Natural killer cell (primary cell): ENCODE measurements around the gene HYCC2. TPM values are rescaled to one million over a fixed set of nuclear protein-coding genes. Genes with fewer than 3 reads are reported as not detected.

Source experiments
- ATAC-seq, 3 donors: fragments of 150-1000 bp in 2 of 3; fragments of 200-7000 bp in 1 of 3; cut with Tn5 transposase; 1 replicate in 1 of 3; 2 replicates in 2 of 3; pipeline ENCODE4 v1.10.0; 2021; ENCODE audit warnings: mild to moderate bottlenecking in 2 of 3, moderate library complexity in 2 of 3
- DNase-seq, 2 donors: peaks; one replicate each; pipeline versions ENCODE4 v3.0.0 to v3.0.0-alpha.2; 2013 to 2021; ENCODE audit warnings: mixed read lengths in 1 of 2
- H3K27ac ChIP-seq: one replicate; pipeline ENCODE4 v1.5.1; 2013; ENCODE audit warnings: mild to moderate bottlenecking, low read length
- H3K27me3 ChIP-seq: one replicate; pipeline ENCODE4 v1.6.1; 2013; ENCODE audit warnings: low read length; ENCODE audit not compliant: control insufficient read depth, insufficient read depth
- H3K36me3 ChIP-seq: one replicate; pipeline ENCODE4 v1.6.1; 2013; ENCODE audit warnings: low read length; ENCODE audit not compliant: control insufficient read depth, insufficient read depth
- H3K4me1 ChIP-seq: one replicate; pipeline ENCODE4 v1.6.1; 2013; ENCODE audit warnings: low read length; ENCODE audit not compliant: control insufficient read depth, insufficient read depth
- H3K4me3 ChIP-seq: one replicate; pipeline ENCODE4 v1.5.1; 2013; ENCODE audit warnings: low read length
- H3K9me3 ChIP-seq: one replicate; pipeline ENCODE4 v1.6.1; 2013; ENCODE audit warnings: low read length; ENCODE audit not compliant: control insufficient read depth, insufficient read depth
- H3K27ac Mint-ChIP-seq, 2 donors: one replicate each; pipeline ENCODE4 v1.8.0; 2022; ENCODE audit warnings: mild to moderate bottlenecking in 2 of 2, mixed read lengths in 2 of 2, moderate library complexity in 1 of 2
- H3K27me3 Mint-ChIP-seq, 2 donors: one replicate each; pipeline ENCODE4 v1.8.0; 2022; ENCODE audit warnings: low read depth in 2 of 2, mixed read lengths in 2 of 2
- H3K36me3 Mint-ChIP-seq: one replicate; pipeline ENCODE4 v1.8.0; 2022; ENCODE audit warnings: mixed read lengths
- H3K4me1 Mint-ChIP-seq, 2 donors: one replicate each; pipeline ENCODE4 v1.8.0; 2022; ENCODE audit warnings: mixed read lengths in 2 of 2
- H3K4me3 Mint-ChIP-seq: one replicate; pipeline ENCODE4 v1.8.0; 2022; ENCODE audit warnings: mild to moderate bottlenecking, moderate library complexity, mixed read lengths
- H3K9me3 Mint-ChIP-seq, 2 donors: one replicate each; pipeline ENCODE4 v1.8.0; 2022; ENCODE audit warnings: mixed read lengths in 2 of 2
- CTCF ChIP-seq: fragments of 200-600 bp; IDR thresholded peaks from one replicate; pipeline ENCODE4 v1.8.0; 2022; ENCODE audit warnings: antibody characterized with exemption
- WGBS: methylation state at CpG from one replicate; pipeline ENCODE4 v1.1.7; 2013; ENCODE audit warnings: missing lambda C conversion rate; ENCODE audit not compliant: insufficient coverage; 5-methylcytosine and 5-hydroxymethylcytosine counted together
- intact Hi-C: fragments of 100-400 bp; cut with micrococcal nuclease; formaldehyde crosslinking; loops from one replicate; pipeline ENCODE4 v1.14.2; 2022
- total RNA-seq, 4 donors: library from RNA; stranded (reverse); fragments of 120-200 nt in 1 of 4; gene quantifications; one replicate each; pipeline versions ENCODE4 v1.2.3 to v1.2.4, GENCODE V29; 2013 to 2022

Gene HYCC2
- total RNA-seq, 3 donors from 2014 or later (not counting 1 experiment from before 2014, with no cell fraction given), result 54.2 to 62.5 (median 60.1) TPM

- no peaks in the 10 kb centered on the region for H3K27me3 Mint-ChIP-seq
- Histone ChIP-seq H3K4me1 (no peaks in the 10 kb centered on the region), H3K36me3 (no peaks in the 10 kb centered on the region), H3K9me3 (no peaks in the 10 kb centered on the region), H3K4me3 (no peak overlapping the region), H3K27me3 (no peaks in the 10 kb centered on the region), H3K27ac (no peak overlapping the region)
- peaks cover 0 to 2% of the 10 kb centered on the region in 2 donors for H3K4me1 Mint-ChIP-seq
- H3K36me3 Mint-ChIP-seq, result no peaks in the 10 kb centered on the region
- no peak for TF ChIP-seq CTCF
- no peaks in the 10 kb centered on the region for H3K9me3 Mint-ChIP-seq
- no peak for DNase-seq
- WGBS, result 100% methylated on average over 2 of the region's 2 CpGs
- intact Hi-C loops, result no loop called here
- H3K27ac Mint-ChIP-seq, result no peak overlapping the region
- ATAC-seq, result no peak
- H3K4me3 Mint-ChIP-seq, result no peak overlapping the region
These were observed 36.9 kb upstream of the HYCC2 start for GRCh38 chr2:201108341-201108740.

- Histone ChIP-seq H3K27ac (no peak overlapping the region), H3K27me3 (no peaks in the 10 kb centered on the region), H3K4me3 (no peak overlapping the region), H3K9me3 (no peaks in the 10 kb centered on the region), H3K4me1 (no peaks in the 10 kb centered on the region), H3K36me3 (no peaks in the 10 kb centered on the region)
- DNase-seq (no peak), ATAC-seq (no peak)
- 98% methylated on average over 2 of the region's 2 CpGs for WGBS
- intact Hi-C loops, result no loop called here
- Mint-ChIP-seq H3K9me3 (no peaks in the 10 kb centered on the region), H3K27ac (no peak overlapping the region), H3K4me3 (no peak overlapping the region), H3K36me3 (no peaks in the 10 kb centered on the region), H3K4me1 (no peaks in the 10 kb centered on the region), H3K27me3 (no peaks in the 10 kb centered on the region)
- TF ChIP-seq CTCF, result no peak
These were observed 36.2 kb upstream of the HYCC2 start for GRCh38 chr2:201107624-201108023.

GRCh38 chr2:201105759-201106158 is 34.3 kb upstream of the HYCC2 start:
- intact Hi-C loops, result no loop called here

More at GRCh38 chr2:201105759-201106158, 34.3 kb upstream of the HYCC2 start:
- H3K4me3 ChIP-seq, result no peak overlapping the region
- H3K4me1 ChIP-seq, result no peaks in the 10 kb centered on the region
- H3K27me3 ChIP-seq, result no peaks in the 10 kb centered on the region
- H3K9me3 ChIP-seq, result no peaks in the 10 kb centered on the region
- no peak overlapping the region for H3K27ac ChIP-seq
- Mint-ChIP-seq H3K27ac (no peak overlapping the region), H3K36me3 (no peaks in the 10 kb centered on the region), H3K4me1 (no peaks in the 10 kb centered on the region), H3K27me3 (no peaks in the 10 kb centered on the region), H3K4me3 (no peak overlapping the region), H3K9me3 (no peaks in the 10 kb centered on the region)
- DNase-seq (no peak), ATAC-seq (no peak)
- H3K36me3 ChIP-seq, result no peaks in the 10 kb centered on the region
- WGBS, result 100% methylated on average over 1 of the region's 1 CpG
- no peak for TF ChIP-seq CTCF
